ENCODE results near the gene KCNJ6.
"Not testable (repeated sequence)": the region's sequence is repeated elsewhere in the genome, so short reads cannot be mapped to it uniquely, and the experiment has no call there.

KCNJ6 gene

GRCh38 chr21:37669249-37669648, 247.0 kb downstream of the KCNJ6 start:
- no peak for DNase-seq

- DNase-seq = no peak
These were observed 247.6 kb downstream of the KCNJ6 start for GRCh38 chr21:37668462-37669239.

GRCh38 chr21:37667380-37667779, 248.9 kb downstream of the KCNJ6 start:
- DNase-seq = no peak

- no peak for DNase-seq
These were observed 250.8 kb downstream of the KCNJ6 start for GRCh38 chr21:37665230-37666024.

- DNase-seq = not testable (repeated sequence)
These were observed 254.0 kb downstream of the KCNJ6 start for GRCh38 chr21:37662227-37662626.

GRCh38 chr21:37660709-37661108, 255.5 kb downstream of the KCNJ6 start:
- DNase-seq = no peak

- DNase-seq = no peak
These were observed 256.4 kb downstream of the KCNJ6 start for GRCh38 chr21:37659874-37660273.

- no peak for DNase-seq
These were observed 257.3 kb downstream of the KCNJ6 start for GRCh38 chr21:37658817-37659458.

- no peak for DNase-seq
These were observed 258.0 kb downstream of the KCNJ6 start for GRCh38 chr21:37658121-37658816.

- no peak for DNase-seq
These were observed 259.4 kb downstream of the KCNJ6 start for GRCh38 chr21:37656899-37657298.

GRCh38 chr21:37655611-37656300, 260.5 kb downstream of the KCNJ6 start:
- no peak for DNase-seq

- no peak for DNase-seq
These were observed 261.7 kb downstream of the KCNJ6 start for GRCh38 chr21:37654596-37654995.

GRCh38 chr21:37653201-37653600, 263.1 kb downstream of the KCNJ6 start:
- no peak for DNase-seq

- no peak for DNase-seq
These were observed 268.5 kb downstream of the KCNJ6 start for GRCh38 chr21:37647781-37648180.

GRCh38 chr21:37646761-37647160, 269.5 kb downstream of the KCNJ6 start:
- DNase-seq = not testable (repeated sequence)

GRCh38 chr21:37645848-37646247, 270.4 kb downstream of the KCNJ6 start:
- no peak for DNase-seq

GRCh38 chr21:37644636-37645035, 271.6 kb downstream of the KCNJ6 start:
- DNase-seq = no peak

GRCh38 chr21:37643862-37644261, 272.4 kb downstream of the KCNJ6 start:
- DNase-seq = not testable (repeated sequence)

GRCh38 chr21:37642493-37642892, 273.8 kb downstream of the KCNJ6 start:
- no peak for DNase-seq

- no peak for DNase-seq
These were observed 276.5 kb downstream of the KCNJ6 start for GRCh38 chr21:37639756-37640155.

GRCh38 chr21:37636152-37636860, 280.0 kb downstream of the KCNJ6 start:
- DNase-seq = no peak

All from DMS79 (cell line).